GM18526 (cell line): Measurements from ENCODE around the gene SLIT2.

ENCODE experiments used
- POLR2A ChIP-seq: IDR thresholded peaks from 3 replicates; pipeline ENCODE4 v1.6.1; 2011; ENCODE audit not compliant: insufficient read length; ENCODE audit errors: extremely low read depth

SLIT2 gene, protein sequence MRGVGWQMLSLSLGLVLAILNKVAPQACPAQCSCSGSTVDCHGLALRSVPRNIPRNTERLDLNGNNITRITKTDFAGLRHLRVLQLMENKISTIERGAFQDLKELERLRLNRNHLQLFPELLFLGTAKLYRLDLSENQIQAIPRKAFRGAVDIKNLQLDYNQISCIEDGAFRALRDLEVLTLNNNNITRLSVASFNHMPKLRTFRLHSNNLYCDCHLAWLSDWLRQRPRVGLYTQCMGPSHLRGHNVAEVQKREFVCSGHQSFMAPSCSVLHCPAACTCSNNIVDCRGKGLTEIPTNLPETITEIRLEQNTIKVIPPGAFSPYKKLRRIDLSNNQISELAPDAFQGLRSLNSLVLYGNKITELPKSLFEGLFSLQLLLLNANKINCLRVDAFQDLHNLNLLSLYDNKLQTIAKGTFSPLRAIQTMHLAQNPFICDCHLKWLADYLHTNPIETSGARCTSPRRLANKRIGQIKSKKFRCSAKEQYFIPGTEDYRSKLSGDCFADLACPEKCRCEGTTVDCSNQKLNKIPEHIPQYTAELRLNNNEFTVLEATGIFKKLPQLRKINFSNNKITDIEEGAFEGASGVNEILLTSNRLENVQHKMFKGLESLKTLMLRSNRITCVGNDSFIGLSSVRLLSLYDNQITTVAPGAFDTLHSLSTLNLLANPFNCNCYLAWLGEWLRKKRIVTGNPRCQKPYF (N-terminal part only)

DNA sequence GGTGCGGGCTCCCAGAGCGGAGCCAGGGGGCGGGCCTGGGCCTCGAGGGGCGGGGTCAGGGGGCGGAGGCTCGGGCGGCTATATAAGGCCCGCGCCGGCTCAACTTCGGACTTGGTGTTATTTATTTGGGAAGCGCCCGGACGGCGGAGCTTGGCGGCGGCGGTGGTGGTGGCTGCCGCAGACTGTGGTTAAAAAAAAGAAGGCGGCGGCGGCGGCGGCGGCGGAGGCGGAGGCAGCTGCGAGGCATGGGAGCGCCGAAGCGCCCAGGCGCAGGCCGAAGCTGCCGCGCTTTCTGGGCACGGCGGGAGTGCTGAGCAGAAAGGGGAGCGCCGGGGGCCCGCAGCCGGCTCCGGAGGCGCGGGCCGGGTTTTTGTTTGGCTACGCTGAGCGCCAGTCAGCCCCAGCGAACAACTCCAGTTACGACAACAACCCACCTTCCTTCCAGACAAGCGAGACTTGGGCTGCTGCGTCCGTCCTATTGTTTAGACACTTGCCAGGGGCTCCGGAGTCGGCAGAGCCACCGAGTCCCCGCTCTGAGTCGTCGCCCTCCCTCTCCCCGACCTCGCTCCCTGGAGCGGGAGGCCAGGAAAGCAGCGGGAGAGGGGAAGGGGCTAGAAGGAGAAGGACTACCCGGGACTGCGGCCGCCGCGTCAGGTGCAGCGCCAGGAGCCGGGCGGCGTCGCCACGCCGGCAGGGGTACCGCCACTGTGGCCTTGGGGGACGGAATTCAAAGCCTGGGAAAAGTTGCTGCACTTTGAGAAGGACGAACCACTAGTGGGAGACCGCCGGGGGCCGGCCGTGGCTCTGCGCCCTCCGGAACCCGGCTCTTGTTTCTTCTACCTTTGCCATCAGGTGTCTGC, at the start of gene SLIT2:
SLIT2 (plus strand) TSS at position 110 of the 860 bp plus-strand sequence. CDS start 1,911 bp downstream, outside the sequence.
- no peak for TF ChIP-seq POLR2A

DNA sequence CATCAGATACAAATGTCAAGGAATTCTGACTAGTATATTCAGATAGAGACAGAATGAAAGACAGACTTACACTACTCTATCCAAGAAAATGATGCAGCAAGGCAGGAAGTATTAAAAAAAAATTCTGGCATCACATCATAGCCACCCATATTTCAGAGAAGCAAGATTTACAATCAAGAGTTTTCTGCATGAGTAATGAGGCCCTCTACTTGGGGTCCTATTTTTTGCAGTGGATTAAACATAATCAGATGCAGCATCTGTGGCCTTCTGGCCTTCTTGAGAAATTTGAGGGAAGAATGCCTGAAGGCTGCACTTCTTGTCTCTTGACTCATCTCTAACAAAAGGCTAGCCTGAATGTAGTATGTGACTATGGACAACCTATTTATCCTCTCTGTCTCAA, 48.2 kb upstream of the SLIT2 start:
- no peak for TF ChIP-seq POLR2A

DNA sequence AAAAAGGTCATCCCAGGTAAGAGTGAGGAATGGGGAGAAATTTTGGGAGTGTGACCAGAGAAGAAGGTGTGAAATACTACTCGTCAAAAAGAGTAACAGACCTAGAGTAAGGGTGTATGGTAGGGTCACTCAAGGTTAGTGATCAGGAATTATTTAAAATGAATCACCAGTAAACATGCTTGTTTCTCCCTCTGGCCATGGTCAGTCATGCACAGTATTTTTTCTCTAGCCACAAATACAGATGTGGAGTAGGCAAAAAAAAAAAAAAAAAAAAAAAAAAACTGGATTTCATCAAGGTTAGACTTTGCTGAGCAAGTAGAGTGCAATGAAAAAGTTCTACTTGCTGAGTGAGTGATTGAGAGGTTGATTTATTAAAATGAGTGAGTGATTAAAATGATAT, 34.2 kb upstream of the SLIT2 start:
- no peak for TF ChIP-seq POLR2A

DNA sequence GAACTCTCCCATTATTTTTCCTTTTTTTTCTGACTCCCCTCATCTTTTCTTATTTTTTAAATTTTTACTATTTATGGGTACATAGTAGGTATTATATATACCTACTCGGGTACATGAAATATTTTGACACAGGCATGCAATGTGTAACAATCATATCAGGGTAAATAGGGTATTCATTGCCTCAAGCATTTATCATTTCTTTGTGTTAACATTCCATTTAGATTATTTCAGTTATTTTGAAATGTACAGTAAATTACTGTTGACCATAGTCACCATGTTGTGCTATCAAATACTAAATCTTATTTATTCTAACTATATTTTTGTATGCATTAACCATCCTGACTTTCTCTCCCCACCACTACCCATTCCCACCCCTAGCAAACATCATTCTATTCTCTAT, 33.8 kb upstream of the SLIT2 start:
- TF ChIP-seq POLR2A = no peak

DNA sequence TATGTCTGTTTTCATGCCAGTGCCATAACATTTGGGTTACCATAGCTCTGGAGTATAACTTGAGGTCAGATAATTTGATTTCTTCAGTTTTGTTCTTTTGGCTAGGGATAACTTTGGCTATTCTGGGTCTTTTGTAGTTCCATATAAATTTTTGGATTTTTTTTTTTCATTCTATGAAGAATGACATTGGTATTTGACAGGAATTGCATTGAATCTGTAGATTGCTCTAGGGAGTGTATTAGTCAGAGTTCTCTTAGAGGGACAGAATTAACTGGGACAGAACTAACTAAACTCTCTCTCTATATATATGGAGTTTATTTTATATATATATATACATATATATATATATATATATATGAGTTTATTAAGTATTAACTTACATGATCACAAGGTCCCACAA, 32.2 kb upstream of the SLIT2 start:
- TF ChIP-seq POLR2A = no peak

DNA sequence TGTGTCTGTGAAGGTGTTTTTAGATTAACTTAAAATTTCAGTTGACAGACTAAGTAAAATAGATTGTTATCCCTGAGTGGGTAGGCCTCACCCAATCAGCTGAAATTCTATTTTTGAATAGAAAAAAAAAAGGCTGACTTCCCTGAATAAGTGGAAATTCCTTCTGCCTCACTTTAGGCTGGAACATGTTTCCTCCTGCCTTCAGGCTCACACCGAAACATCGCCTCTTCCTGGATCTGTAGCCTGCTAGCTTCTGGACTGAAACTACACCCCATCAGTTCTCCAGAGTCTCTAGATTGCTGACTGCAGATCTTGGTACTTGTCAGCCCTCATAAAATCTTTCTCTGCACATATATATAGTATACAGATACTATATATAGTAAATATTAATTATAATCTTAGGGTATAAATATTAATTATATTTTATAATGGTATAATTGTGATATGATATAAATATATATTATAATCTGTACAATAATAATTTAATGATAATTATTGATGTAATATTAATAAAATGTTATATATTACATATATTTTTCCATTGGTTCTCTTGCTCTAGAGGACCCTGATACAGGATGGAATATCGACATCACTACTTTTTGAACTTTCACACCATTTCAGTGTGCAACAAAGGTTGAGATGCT, 13.7 kb upstream of the SLIT2 start:
- TF ChIP-seq POLR2A = no peak

DNA sequence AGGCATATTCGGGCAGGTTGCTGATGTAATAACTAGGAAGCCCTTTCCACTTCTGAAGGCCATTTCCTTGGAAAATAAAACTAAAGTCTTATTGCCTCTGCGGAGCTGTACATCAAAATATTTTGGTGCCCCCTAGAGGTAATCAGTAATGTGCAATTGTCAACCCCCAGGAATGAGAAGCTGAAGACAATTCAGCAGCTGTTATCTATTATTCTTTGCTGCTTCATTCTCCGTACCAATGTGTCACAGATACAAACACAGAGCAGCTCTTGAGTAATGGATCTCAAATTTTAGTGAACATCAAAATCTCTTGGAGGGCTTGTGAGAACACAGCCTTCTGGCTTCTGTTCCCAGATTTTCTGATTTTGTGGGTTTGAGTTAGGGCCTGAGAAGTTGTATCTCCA, 3.5 kb upstream of the SLIT2 start:
- no peak for TF ChIP-seq POLR2A

DNA sequence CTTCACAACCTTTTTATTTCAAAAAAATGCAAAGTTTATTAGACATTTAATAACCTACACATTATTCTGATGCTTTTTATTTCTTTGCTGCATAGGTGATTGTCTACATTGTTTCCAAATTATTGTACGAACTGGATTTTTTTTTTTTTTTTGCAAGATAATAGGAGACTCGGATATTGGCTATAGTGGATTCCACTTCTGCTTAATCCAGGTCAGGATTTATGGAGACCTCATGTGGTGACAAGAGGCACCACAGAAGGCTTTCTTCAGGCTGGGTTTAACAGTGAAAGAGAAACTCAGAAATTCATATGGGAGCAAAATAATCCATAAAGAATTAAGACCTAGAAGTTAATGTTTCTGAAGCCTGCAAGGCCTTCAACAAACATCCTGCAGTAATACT, 2.4 kb upstream of the SLIT2 start:
- TF ChIP-seq POLR2A = no peak

DNA sequence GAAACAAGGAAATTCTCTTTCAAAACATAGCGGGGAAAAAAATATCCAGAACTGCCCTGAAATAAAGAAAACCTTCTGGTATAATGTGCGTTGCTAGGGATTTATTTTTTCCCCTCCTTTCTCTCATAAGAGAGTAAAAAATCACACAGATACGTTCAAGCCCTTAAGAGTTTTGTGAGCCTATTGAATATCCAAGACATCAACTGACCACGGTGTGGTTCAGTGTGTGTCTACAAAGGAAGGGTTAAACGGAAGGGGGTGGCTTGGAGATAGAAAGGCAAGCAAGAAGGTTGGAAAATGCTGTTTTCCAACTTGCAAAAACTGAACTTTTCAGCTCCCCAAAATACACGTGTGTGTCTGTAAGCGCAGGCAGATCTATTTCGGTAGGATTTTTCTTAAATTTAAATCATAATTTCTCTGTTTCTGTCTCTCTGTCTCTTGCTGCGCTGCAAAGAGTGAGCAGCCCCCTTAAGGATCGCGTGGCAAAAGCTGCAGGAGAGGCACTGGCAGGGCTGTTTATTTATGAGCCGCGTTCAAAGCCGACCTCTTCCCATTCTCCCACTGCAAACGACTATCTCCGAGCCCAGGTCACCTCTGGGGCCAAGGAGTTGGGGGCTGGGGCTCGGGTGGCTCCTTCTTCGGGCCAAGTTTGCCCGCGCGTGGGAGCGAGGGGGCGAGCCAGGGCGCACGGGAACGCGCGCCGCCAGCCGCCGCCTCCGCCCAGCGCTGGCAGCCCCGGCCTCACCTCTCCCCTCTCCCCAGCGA, 492 bp upstream of the SLIT2 start:
- no peak for TF ChIP-seq POLR2A

DNA sequence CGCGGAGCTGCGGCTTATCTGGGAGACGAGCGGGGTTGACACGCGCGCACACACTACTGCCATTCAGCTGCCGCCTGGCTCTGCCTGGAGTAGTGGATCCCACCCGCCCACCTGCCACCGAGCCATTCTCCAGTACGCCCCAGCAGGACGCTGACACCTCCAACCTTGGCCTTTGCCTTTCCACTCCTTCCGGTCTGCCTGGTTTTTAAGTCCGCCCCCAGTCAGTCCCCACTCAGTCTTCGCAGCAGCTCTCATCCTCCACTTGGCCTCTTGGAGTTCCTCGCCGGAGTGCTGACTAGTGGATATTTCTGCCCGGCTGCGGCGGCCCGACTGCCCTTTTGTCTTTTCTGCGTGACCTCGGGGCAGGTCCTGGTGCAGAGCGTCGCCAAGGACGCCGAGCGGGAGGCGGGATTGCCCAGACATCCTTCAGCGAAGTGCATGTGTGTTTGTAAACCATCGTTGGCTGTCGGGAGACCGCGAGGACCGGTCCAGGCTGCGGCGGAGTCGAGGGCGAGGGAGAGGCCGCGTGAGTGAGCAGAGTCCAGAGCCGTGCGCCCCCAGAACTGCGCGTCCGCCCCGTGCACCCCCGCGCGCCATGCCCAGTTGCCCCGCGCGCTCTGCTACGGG, 1.1 kb downstream of the SLIT2 start:
- TF ChIP-seq POLR2A = no peak

DNA sequence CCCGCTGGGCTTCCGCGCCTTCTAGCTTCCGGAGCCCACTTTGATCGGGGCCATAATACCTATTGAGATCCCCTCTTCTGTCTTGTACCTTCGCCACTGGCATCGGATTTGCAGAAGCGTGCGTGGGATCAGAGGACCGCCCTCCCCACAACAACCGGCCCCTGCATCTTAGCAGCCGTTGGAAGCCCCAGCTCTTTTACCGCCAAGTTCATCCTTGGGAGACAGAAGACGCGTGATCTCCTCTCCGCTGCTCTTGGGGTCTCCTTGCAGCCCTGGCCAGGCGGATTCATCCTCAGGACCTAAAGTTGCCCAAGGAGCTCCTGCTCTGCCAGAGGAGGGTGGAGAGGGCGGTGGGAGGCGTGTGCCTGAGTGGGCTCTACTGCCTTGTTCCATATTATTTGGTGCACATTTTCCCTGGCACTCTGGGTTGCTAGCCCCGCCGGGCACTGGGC, 1.6 kb downstream of the SLIT2 start:
- no peak for TF ChIP-seq POLR2A

DNA sequence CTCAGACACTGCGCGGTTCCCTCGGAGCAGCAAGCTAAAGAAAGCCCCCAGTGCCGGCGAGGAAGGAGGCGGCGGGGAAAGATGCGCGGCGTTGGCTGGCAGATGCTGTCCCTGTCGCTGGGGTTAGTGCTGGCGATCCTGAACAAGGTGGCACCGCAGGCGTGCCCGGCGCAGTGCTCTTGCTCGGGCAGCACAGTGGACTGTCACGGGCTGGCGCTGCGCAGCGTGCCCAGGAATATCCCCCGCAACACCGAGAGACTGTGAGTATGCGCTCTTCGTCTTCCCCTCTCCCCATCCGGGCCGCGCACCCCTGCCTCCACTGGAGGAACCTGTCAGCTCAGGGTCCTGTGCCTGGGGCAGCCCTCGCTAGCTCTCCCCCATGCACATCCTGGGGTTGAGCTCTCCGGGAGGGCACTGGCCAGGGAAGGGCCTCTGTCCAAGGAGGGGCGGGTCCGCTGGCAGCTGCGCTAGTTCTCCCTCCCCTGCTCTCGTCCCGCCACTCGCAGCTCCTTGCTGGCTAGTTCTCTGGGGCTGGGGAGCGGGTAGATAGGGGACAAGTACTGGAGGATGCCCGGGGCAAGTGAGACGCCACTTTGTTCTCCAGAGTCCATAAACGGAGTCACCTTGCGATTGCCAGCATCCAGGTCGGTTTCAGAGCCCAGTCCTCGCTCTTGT, 2.2 kb downstream of the SLIT2 start:
- no peak for TF ChIP-seq POLR2A

DNA sequence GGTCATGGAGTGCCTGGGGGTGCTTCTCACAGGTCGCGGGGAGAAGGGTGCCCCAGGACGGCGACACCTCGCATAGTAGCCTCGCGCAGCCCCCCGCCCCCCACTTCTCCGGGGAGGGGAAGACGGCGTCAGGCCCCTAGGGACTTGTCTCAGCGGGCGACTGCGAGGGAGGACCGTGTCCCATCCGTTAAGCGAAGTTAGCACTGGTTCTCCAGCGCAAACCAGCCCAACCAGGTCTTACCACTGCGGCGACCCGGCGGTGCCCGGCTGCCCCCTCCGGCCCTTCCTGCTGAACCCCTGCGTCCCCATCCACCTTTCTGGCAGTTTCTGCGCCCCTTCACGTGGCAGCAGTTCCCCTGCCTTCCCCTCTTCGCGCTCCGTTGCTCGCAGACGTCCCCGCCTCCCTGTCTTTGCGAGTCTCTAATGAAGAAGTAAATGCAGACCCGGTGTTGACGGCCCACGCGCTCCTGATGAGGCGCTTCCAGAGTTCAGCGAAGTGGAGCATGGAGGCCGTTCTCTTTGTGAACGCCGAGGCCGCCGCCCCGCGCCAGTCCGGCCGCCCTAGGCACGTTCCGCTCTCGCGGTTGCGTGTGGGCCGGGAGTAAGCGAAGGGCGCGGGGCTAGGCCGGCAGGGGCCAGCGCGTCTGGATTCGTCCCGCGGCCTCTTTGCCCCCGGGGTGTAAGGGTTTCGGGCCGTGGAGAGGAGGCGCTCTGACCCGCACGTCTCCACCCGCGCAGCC, 3.0 kb downstream of the SLIT2 start:
- no peak for TF ChIP-seq POLR2A
